GM23338 (cell line): Measurements from ENCODE around the gene SHB. TPM values are rescaled to one million over a fixed set of nuclear protein-coding genes. Genes with fewer than 3 reads are reported as not detected.
A peak's percentile ranks its signal among the peaks of the same experiment; 100 is the strongest.

ENCODE experiments used
- CREB1 ChIP-seq: fragments of 250-450 bp; sonication (Bioruptor Pico); IDR thresholded peaks from 2 replicates; pipeline ENCODE4 v1.5.0; 2020; ENCODE audit warnings: low read depth, mild to moderate bottlenecking, moderate library complexity
- ETS1 ChIP-seq: IDR thresholded peaks from 2 replicates; pipeline ENCODE4 v1.6.1; 2016; ENCODE audit warnings: antibody characterized with exemption
- EZH2 ChIP-seq: fragments of 200-600 bp; sonication (generic); IDR thresholded peaks from one replicate; pipeline ENCODE4 v1.8.0; 2017; ENCODE audit warnings: antibody characterized with exemption, mild to moderate bottlenecking, low read depth; ENCODE audit not compliant: unreplicated experiment
- EZH2phosphoT487 ChIP-seq: fragments of 200-600 bp; sonication (generic); IDR thresholded peaks from one replicate; pipeline ENCODE4 v1.8.1; 2018; ENCODE audit warnings: antibody characterized with exemption; ENCODE audit not compliant: unreplicated experiment
- JUNB ChIP-seq: IDR thresholded peaks from one replicate; pipeline ENCODE4 v1.6.1; 2016; ENCODE audit warnings: antibody characterized with exemption; ENCODE audit not compliant: unreplicated experiment
- REST ChIP-seq: IDR thresholded peaks from one replicate; pipeline ENCODE4 v1.6.1; 2018; ENCODE audit warnings: antibody characterized with exemption; ENCODE audit not compliant: unreplicated experiment
- STAT1 ChIP-seq: IDR thresholded peaks from one replicate; pipeline ENCODE4 v1.6.1; 2016; ENCODE audit warnings: antibody characterized with exemption; ENCODE audit not compliant: unreplicated experiment
- ZNF462 ChIP-seq: fragments of 250-450 bp; sonication (Bioruptor Pico); IDR thresholded peaks from 2 replicates; pipeline ENCODE4 v1.5.0; 2020; ENCODE audit warnings: mild to moderate bottlenecking, moderate library complexity
- polyA plus RNA-seq: library from polyadenylated mRNA; unstranded; fragments of >200 nt; fragmentation: Nextera tagmentation; extraction: Ambion mirVana; gene quantifications from 2 replicates; pipeline ENCODE4 v1.2.1, GENCODE V29; 2016
- total RNA-seq: library from RNA; depleted of rRNA; stranded (reverse); fragments of >200 nt; shearing (Covaris generic); gene quantifications from 2 replicates; pipeline ENCODE4 v1.2.3, GENCODE V29; 2014

SHB gene
- total and polyA plus RNA-seq, 2 experiments from 2014 or later = 1.5 to 14.0 TPM

- TF ChIP-seq ZNF462 = no peak
- peak; percentile 53; the same call in 1 of the 2 replicates for TF ChIP-seq CREB1 (CRISPR knock-in tag)
- TF ChIP-seq JUNB = no peak
- no peak for TF ChIP-seq EZH2phosphoT487
- no peak for TF ChIP-seq ETS1
- TF ChIP-seq STAT1 = no peak
- no peak for TF ChIP-seq REST
- TF ChIP-seq EZH2 = no peak
These were observed 155.4 kb downstream of the SHB start (continued) for GRCh38 chr9:37913480-37914153.
